ENCODE results near the gene PTPN7.

The PTPN7 gene

GRCh38 chr1:202110977-202111376 is 49.4 kb downstream of the PTPN7 start:
- POLR2A ChIA-PET: no interaction called here
- Histone ChIP-seq H3K9me3 (ENCODE audit: control insufficient read depth, insufficient read depth, low read depth, low read length) (no peaks in the 10 kb centered on the region), H3K4me1 (ENCODE audit: control insufficient read depth, insufficient read depth, low read length) (peaks cover 7% of the 10 kb centered on the region), H3K27ac (ENCODE audit: extremely low read depth, low read depth, low read length) (no peak overlapping the region), H3K4me3 (ENCODE audit: low read depth, low read length) (no peak overlapping the region), H3K36me3 (ENCODE audit: control insufficient read depth in 2 of 2, insufficient read depth in 1 of 2, low read length in 2 of 2) (no peaks in the 10 kb centered on the region)
- TF ChIP-seq REST (tag by site-specific recombination; IDR thresholded peaks at IDR 0.05) (no peak), ZNF280D (tag by site-specific recombination; IDR thresholded peaks at IDR 0.05) (no peak), ZNF488 (tag by site-specific recombination; IDR thresholded peaks at IDR 0.05) (no peak), ZNF341 (tag by site-specific recombination; IDR thresholded peaks at IDR 0.05; ENCODE audit: low read depth) (no peak), ZNF366 (tag by site-specific recombination; conservative IDR thresholded peaks at IDR 0.05) (peak; percentile 25; the same call in 1 of the 2 replicates), ZNF600 (tag by site-specific recombination; IDR thresholded peaks at IDR 0.05) (peak; percentile 58), ZNF416 (tag by site-specific recombination; IDR thresholded peaks at IDR 0.05) (no peak), GLI2 (tag by site-specific recombination; IDR thresholded peaks at IDR 0.05; ENCODE audit: borderline replicate concordance, low read depth) (no peak), SCRT2 (tag by site-specific recombination; IDR thresholded peaks at IDR 0.05) (no peak), SETDB1 (IDR thresholded peaks at IDR 0.05; ENCODE audit: insufficient read length, low read length) (no peak), ZBTB1 (tag by site-specific recombination; IDR thresholded peaks at IDR 0.05) (no peak), EGR2 (tag by site-specific recombination; IDR thresholded peaks at IDR 0.05; ENCODE audit: low read depth) (no peak), MEIS1 (CRISPR knock-in tag; IDR thresholded peaks at IDR 0.05; ENCODE audit: borderline replicate concordance) (no peak), ZNF248 (tag by site-specific recombination; IDR thresholded peaks at IDR 0.05) (no peak), ZBTB20 (tag by site-specific recombination; IDR thresholded peaks at IDR 0.05) (no peak), ZNF426 (tag by site-specific recombination; IDR thresholded peaks at IDR 0.05) (no peak), ZNF629 (tag by site-specific recombination; IDR thresholded peaks at IDR 0.05) (no peak)
- CTCF ChIA-PET: interaction anchor here (5.1 kb wide), 1 partner anchor 102 kb away, joined by 38 read pairs; the partner anchor contains the start of gene ELF3

Measured in HEK293 (cell line).